H1 (cell line): ENCODE data around the gene LIF. TPM values are rescaled to one million over a fixed set of nuclear protein-coding genes. Genes with fewer than 3 reads are reported as not detected.

Experiments used
- CTCF ChIA-PET: fragments of 300-600 bp; sonication (Branson Sonifier 250); formaldehyde crosslinking; loops from one replicate; lab custom pipeline; 2021; ENCODE audit not compliant: partially characterized antibody; lab: Charles Lee
- POLR2A ChIA-PET: fragments of 300-600 bp; sonication (Branson Sonifier 250); formaldehyde crosslinking; loops from one replicate; lab custom pipeline; 2021; ENCODE audit warnings: inconsistent platforms; ENCODE audit not compliant: partially characterized antibody; lab: Charles Lee
- DNase-seq, 2 experiments: peaks; one replicate each; pipeline versions ENCODE4 v3.0.0 to v3.0.0-alpha.2; 2010 to 2022; ENCODE audit warnings: low spot score in 2 of 2, low read depth in 1 of 2, mixed read lengths in 1 of 2
- FAIRE-seq: peaks from 2 replicates; lab custom pipeline; 2011; peaks lifted over from hg19 to GRCh38; lab: Jason Lieb, UNC
- H2AFZ ChIP-seq: 2 replicates; pipeline ENCODE4 v1.8.1; 2012; ENCODE audit warnings: low read length, inconsistent platforms
- H2AK5ac ChIP-seq: 2 replicates; pipeline ENCODE4 v1.6.1; 2013; ENCODE audit warnings: low read depth, low read length
- H2BK120ac ChIP-seq: replicated peaks from 2 replicates; pipeline ENCODE3; 2013; ENCODE audit warnings: low read depth, low read length, inconsistent platforms
- H2BK12ac ChIP-seq: 2 replicates; pipeline ENCODE4 v1.6.1; 2013; ENCODE audit warnings: low read depth, low read length
- H2BK15ac ChIP-seq: 2 replicates; pipeline ENCODE4 v1.6.1; 2013; ENCODE audit warnings: low read length
- H2BK20ac ChIP-seq: 2 replicates; pipeline ENCODE4 v1.6.1; 2013; ENCODE audit warnings: low read length
- H2BK5ac ChIP-seq: 2 replicates; pipeline ENCODE4 v1.6.1; 2013; ENCODE audit warnings: low read depth, low read length
- H3K14ac ChIP-seq: 2 replicates; pipeline ENCODE4 v1.6.1; 2013; ENCODE audit warnings: inconsistent platforms; ENCODE audit not compliant: insufficient read length
- H3K18ac ChIP-seq: 2 replicates; pipeline ENCODE4 v1.6.1; 2013; ENCODE audit warnings: low read length; ENCODE audit errors: extremely low read depth
- H3K23ac ChIP-seq: 2 replicates; pipeline ENCODE4 v1.6.1; 2013; ENCODE audit warnings: inconsistent platforms; ENCODE audit not compliant: insufficient read length
- H3K23me2 ChIP-seq: 2 replicates; pipeline ENCODE4 v1.6.1; 2013; ENCODE audit warnings: low read depth, low read length
- H3K27ac ChIP-seq: 2 replicates; pipeline ENCODE4 v1.6.1; 2011; ENCODE audit warnings: low read depth, low read length, inconsistent platforms
- H3K27me3 ChIP-seq, 4 experiments: replicated peaks in 1 of 4; 1 replicate in 1 of 4; 2 replicates in 3 of 4; pipeline versions ENCODE4 v1.6.1 to v1.8.1; 2011 to 2013; ENCODE audit warnings: low read length in 3 of 4, mild to moderate bottlenecking in 3 of 4, inconsistent platforms in 2 of 4, mixed read lengths in 2 of 4, moderate library complexity in 1 of 4; ENCODE audit not compliant: control insufficient read depth in 3 of 4, insufficient read depth in 3 of 4; ENCODE audit errors: extremely low read depth in 1 of 4
- H3K36me3 ChIP-seq, 4 experiments: 2 replicates each; pipeline versions ENCODE4 v1.6.1 to v1.8.1; 2011 to 2013; ENCODE audit warnings: mild to moderate bottlenecking in 4 of 4, low read length in 3 of 4, moderate library complexity in 2 of 4, control low read depth in 1 of 4, inconsistent platforms in 1 of 4; ENCODE audit not compliant: insufficient read depth in 4 of 4, control insufficient read depth in 2 of 4
- H3K4ac ChIP-seq: replicated peaks from 2 replicates; pipeline ENCODE3; 2013; ENCODE audit warnings: low read length, low read depth, mixed read lengths, inconsistent platforms; ENCODE audit not compliant: insufficient read length
- H3K4me1 ChIP-seq, 4 experiments: replicated peaks in 1 of 4; 1 replicate in 1 of 4; 2 replicates in 3 of 4; pipeline versions ENCODE4 v1.6.1 to v1.8.1; 2011 to 2013; ENCODE audit warnings: low read length in 3 of 4, inconsistent platforms in 2 of 4, mixed read lengths in 1 of 4; ENCODE audit not compliant: insufficient read depth in 4 of 4, control insufficient read depth in 3 of 4
- H3K4me2 ChIP-seq, 2 experiments: 2 replicates each; pipeline versions ENCODE4 v1.6.1 to v1.8.1; 2011 to 2013; ENCODE audit warnings: low read depth in 2 of 2, low read length in 2 of 2, control low read depth in 1 of 2, inconsistent platforms in 1 of 2, mild to moderate bottlenecking in 1 of 2; ENCODE audit not compliant: insufficient read depth in 1 of 2
- H3K4me3 ChIP-seq, 4 experiments: fragments of 200-600, 300-600 bp in 1 of 4; sonication (generic), shearing (Covaris generic), sonication (Bioruptor Twin) in 1 of 4; 2 replicates each; pipeline versions ENCODE4 v1.5.1 to v1.8.1; 2011 to 2016; ENCODE audit warnings: low read length in 4 of 4, low read depth in 3 of 4, control low read depth in 2 of 4, inconsistent platforms in 2 of 4, mild to moderate bottlenecking in 2 of 4, mixed read lengths in 1 of 4, moderate library complexity in 1 of 4; ENCODE audit not compliant: insufficient read depth in 2 of 4; ENCODE audit errors: extremely low read depth in 1 of 4
- H3K56ac ChIP-seq: replicated peaks from 2 replicates; pipeline ENCODE3; 2013; ENCODE audit warnings: low read depth, mild to moderate bottlenecking, mixed read lengths, low read length, inconsistent platforms; ENCODE audit not compliant: insufficient read length
- H3K79me1 ChIP-seq: 2 replicates; pipeline ENCODE4 v1.6.1; 2013; ENCODE audit warnings: low read depth, low read length, control low read depth
- H3K79me2 ChIP-seq, 2 experiments: 2 replicates each; pipeline versions ENCODE4 v1.6.1 to v1.8.1; 2012 to 2013; ENCODE audit warnings: low read length in 2 of 2, mild to moderate bottlenecking in 2 of 2, inconsistent platforms in 1 of 2; ENCODE audit not compliant: insufficient read depth in 2 of 2, control insufficient read depth in 1 of 2
- H3K9ac ChIP-seq, 4 experiments: replicated peaks in 1 of 4; 1 replicate in 1 of 4; 2 replicates in 3 of 4; pipeline versions ENCODE4 v1.6.1 to v1.8.1; 2011 to 2013; ENCODE audit warnings: low read depth in 3 of 4, low read length in 3 of 4, control low read depth in 2 of 4, mild to moderate bottlenecking in 2 of 4, moderate library complexity in 2 of 4, inconsistent platforms in 1 of 4; ENCODE audit errors: extremely low read depth in 1 of 4
- H3K9me3 ChIP-seq, 2 experiments: 2 replicates each; pipeline versions ENCODE4 v1.6.1 to v1.8.1; 2012 to 2013; ENCODE audit warnings: mild to moderate bottlenecking in 2 of 2, moderate library complexity in 2 of 2, control low read depth in 1 of 2, inconsistent platforms in 1 of 2, low read depth in 1 of 2, low read length in 1 of 2, mixed read lengths in 1 of 2; ENCODE audit not compliant: insufficient read depth in 2 of 2
- H4K20me1 ChIP-seq, 2 experiments: replicated peaks in 1 of 2; 2 replicates each; pipeline versions ENCODE3 to v1.8.1; 2011 to 2013; ENCODE audit warnings: inconsistent platforms in 2 of 2, low read length in 2 of 2, mild to moderate bottlenecking in 1 of 2; ENCODE audit not compliant: insufficient read depth in 2 of 2, control insufficient read depth in 1 of 2
- H4K5ac ChIP-seq: 2 replicates; pipeline ENCODE4 v1.6.1; 2013; ENCODE audit warnings: low read length, low read depth, mixed read lengths, inconsistent platforms; ENCODE audit not compliant: insufficient read length
- H4K8ac ChIP-seq: 2 replicates; pipeline ENCODE4 v1.8.0; 2013; ENCODE audit warnings: mild to moderate bottlenecking, moderate library complexity, low read length, inconsistent platforms; ENCODE audit not compliant: insufficient read depth; ENCODE audit errors: extremely low read depth
- H4K91ac ChIP-seq: replicated peaks from 2 replicates; pipeline ENCODE3; 2013; ENCODE audit warnings: low read length, mixed read lengths, inconsistent platforms; ENCODE audit not compliant: insufficient read length
- POLR2A ChIP-seq, 2 experiments: IDR thresholded peaks; 1 replicate in 1 of 2; 2 replicates in 1 of 2; pipeline ENCODE4 v1.6.1; 2011; ENCODE audit warnings: low read depth in 2 of 2, low read length in 2 of 2, mild to moderate bottlenecking in 2 of 2; ENCODE audit errors: control extremely low read depth in 1 of 2
- RAD21 ChIP-seq, 2 experiments: IDR thresholded peaks in 1 of 2; conservative IDR thresholded peaks in 1 of 2; 2 replicates each; pipeline ENCODE4 v1.6.1; 2011; ENCODE audit warnings: low read depth in 2 of 2, low read length in 2 of 2, improper control_type of control experiment in 1 of 2, inconsistent platforms in 1 of 2, mild to moderate bottlenecking in 1 of 2, moderate library complexity in 1 of 2
- SIN3A ChIP-seq, 2 experiments: IDR thresholded peaks in 1 of 2; conservative IDR thresholded peaks in 1 of 2; 2 replicates each; pipeline ENCODE4 v1.6.1; 2011 to 2012; ENCODE audit warnings: low read length in 2 of 2, improper control_type of control experiment in 1 of 2, low read depth in 1 of 2, mild to moderate bottlenecking in 1 of 2
- WGBS, 2 experiments: shearing (Covaris generic) in 1 of 2; methylation state at CpG; one replicate each; pipeline versions ENCODE4 v1.1.6 to v1.1.7; 2013 to 2015; ENCODE audit warnings: low lambda C conversion rate in 2 of 2, mixed read lengths in 2 of 2, inconsistent platforms in 1 of 2, low coverage in 1 of 2, missing lambda C conversion rate in 1 of 2; ENCODE audit not compliant: insufficient replicate concordance in 2 of 2, insufficient coverage in 1 of 2, insufficient read length in 1 of 2; ENCODE audit errors: extremely low coverage in 1 of 2, missing lambda C conversion rate in 1 of 2; 5-methylcytosine and 5-hydroxymethylcytosine counted together
- polyA plus RNA-seq, 7 experiments: library from polyadenylated mRNA; depleted of rRNA in 3 of 7; stranded (reverse) in 5 of 7; unstranded in 2 of 7; fragments of >200 nt in 5 of 7; fragments of 200-250 nt in 2 of 7; gene quantifications; 1 replicate in 5 of 7; 2 replicates in 1 of 7; 4 replicates in 1 of 7; pipeline versions ENCODE4 v1.2.1 to v1.2.3, GENCODE V29; 2011 to 2013; ENCODE audit warnings: missing spikeins in 2 of 7, mixed read lengths in 2 of 7
- total RNA-seq: library from RNA; stranded (reverse); fragmentation: NEBNext Ultra II Directional; extraction: Animal tissue kit (Norgen Biotek cat#: 25700); gene quantifications from 2 replicates; pipeline ENCODE4 v1.2.1, GENCODE V29; 2021
- TF ChIP-seq, protein P1 (sequence below): IDR thresholded peaks from 2 replicates; pipeline ENCODE4 v1.6.1; 2011; ENCODE audit warnings: low read depth, mild to moderate bottlenecking, low read length; ENCODE audit not compliant: insufficient read depth

The LIF gene
- total and polyA plus RNA-seq, 2 of the 8 experiments (the other 6 are each of a cell fraction or from before 2014, with no cell fraction given): 3.3 to 3.5 TPM

DNA sequence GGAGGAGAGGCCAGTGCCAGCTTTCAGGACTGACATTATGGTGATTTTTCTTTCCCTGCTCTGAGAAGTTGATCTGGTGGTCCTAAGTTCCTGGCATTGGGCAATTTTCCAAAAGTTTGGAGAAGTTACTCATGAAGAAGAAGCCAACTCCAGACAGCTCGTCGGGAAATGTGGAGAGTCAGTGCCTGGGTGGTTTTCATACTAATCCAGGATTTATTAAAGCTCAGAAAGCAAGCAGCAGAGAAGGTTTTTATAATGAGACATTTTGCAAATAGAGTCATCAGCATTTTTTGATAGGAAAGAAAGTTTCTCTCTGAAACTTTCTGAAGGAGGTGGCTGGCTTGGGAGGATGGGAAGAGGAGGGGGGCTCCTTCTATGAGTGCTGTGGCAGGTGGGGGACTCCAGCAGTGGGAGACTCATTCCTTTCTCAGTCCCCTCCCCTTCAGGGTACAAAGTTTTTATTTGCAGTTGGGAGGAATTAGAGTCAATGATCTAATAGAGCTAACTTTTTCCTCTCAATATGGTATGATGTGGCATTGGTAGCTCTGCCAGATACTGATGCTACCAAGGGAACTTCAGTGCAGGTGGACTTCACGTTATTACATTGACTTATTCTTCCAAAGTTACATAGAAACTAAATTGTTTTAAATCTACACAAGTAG lies 55.4 kb downstream of the LIF start:
- Histone ChIP-seq H3K23me2 (no peaks in the 10 kb centered on the region), H3K4ac (no peak overlapping the region), H4K91ac (no peak overlapping the region), H4K8ac (no peak overlapping the region), H3K23ac (no peak overlapping the region), H2AK5ac (no peak overlapping the region), H3K27me3 (no peaks in the 10 kb centered on the region; a peak in 1 of 7 replicates), H3K9me3 (no peaks in the 10 kb centered on the region), H4K20me1 (no peaks in the 10 kb centered on the region), H3K36me3 (no peaks in the 10 kb centered on the region), H3K9ac (no peak overlapping the region), H2BK15ac (no peak overlapping the region), H3K27ac (no peak overlapping the region), H2BK120ac (no peak overlapping the region), H4K5ac (no peak overlapping the region), H2AFZ (no peak overlapping the region), H3K79me1 (no peaks in the 10 kb centered on the region), H3K79me2 (no peaks in the 10 kb centered on the region), H3K18ac (no peak overlapping the region), H3K4me2 (no peak overlapping the region), H3K14ac (no peak overlapping the region), H3K4me3 (no peak overlapping the region), H2BK5ac (no peak overlapping the region), H3K4me1 (peaks cover under 1 to 12% (median 5%) of the 10 kb centered on the region in 4 experiments; a peak in 6 of 7 replicates), H3K56ac (no peak overlapping the region), H2BK12ac (no peak overlapping the region), H2BK20ac (no peak overlapping the region)
- ChIA-PET CTCF (interaction anchor here (1.2 kb wide), 2 partner anchors 13 to 60 kb away, joined by 3 to 4 read pairs; no protein-coding TSS in a partner anchor), POLR2A (interaction anchor here (0.6 to 1.5 kb wide), 4 partner anchors 9 to 1158 kb away, joined by 3 to 4 read pairs (median 3); no protein-coding TSS in a partner anchor)
- FAIRE-seq (no peak), DNase-seq (no peak)
- 77% methylated on average over 3 of the region's 3 CpGs; no CpG with 5 or more reads in 1 of the 2 experiments for WGBS, 2 experiments
- TF ChIP-seq SIN3A (conservative IDR thresholded peaks at IDR 0.05 in 1 of 2, IDR thresholded peaks at IDR 0.05 in 1 of 2; ENCODE audit: low read depth in 1 of 2, low read length in 2 of 2) (no peak), RAD21 (IDR thresholded peaks at IDR 0.05 in 1 of 2, conservative IDR thresholded peaks at IDR 0.05 in 1 of 2; ENCODE audit: low read depth in 2 of 2, low read length in 2 of 2) (no peak), POLR2A (IDR thresholded peaks at IDR 0.05; ENCODE audit: control extremely low read depth in 1 of 2, low read depth in 2 of 2, low read length in 2 of 2) (no peak)
- TF ChIP-seq, protein P1, sequence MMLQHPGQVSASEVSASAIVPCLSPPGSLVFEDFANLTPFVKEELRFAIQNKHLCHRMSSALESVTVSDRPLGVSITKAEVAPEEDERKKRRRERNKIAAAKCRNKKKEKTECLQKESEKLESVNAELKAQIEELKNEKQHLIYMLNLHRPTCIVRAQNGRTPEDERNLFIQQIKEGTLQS: no peak
